ENCODE measurements around the gene ASCL1. TPM values are rescaled to one million over a fixed set of nuclear protein-coding genes. Genes with fewer than 3 reads are reported as not detected.

ASCL1 gene
- total and polyA plus RNA-seq, 10 of the 15 experiments (the other 5 are each of a cell fraction or from before 2014, with no cell fraction given) = 10.6 to 61.1 (median 20.5) TPM

DNA sequence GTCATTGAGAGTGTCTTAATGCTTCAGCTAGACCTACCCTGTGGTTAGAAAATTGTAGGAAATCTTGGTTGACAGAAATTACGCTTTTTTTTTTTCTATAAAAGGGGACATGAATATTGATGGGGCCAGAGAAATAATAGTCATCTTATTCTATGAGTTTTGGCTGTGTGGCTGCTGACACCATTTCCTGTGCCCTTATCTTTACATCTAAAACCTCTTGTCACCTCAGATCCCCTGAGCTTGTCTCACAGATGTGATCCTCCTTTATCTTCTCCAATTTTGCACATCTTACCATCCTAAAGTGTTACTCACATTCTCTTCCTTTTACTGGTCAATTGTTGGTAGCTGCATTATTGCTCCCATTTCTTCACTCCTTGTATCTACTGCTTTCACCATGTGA lies 36.1 kb downstream of the ASCL1 start:
- no peaks in the 10 kb centered on the region for H3K79me2 ChIP-seq (ENCODE audit: control insufficient read depth, insufficient read depth, low read length)
- WGBS (ENCODE audit: insufficient coverage, insufficient replicate concordance, low lambda C conversion rate, missing lambda C conversion rate) = 28% methylated on average over 1 of the region's 1 CpG
- H3K9ac ChIP-seq (ENCODE audit: control insufficient read depth, insufficient read depth, low read length) = no peak overlapping the region
- no TSS peak for BruUV-seq (replicated peaks)
- peaks cover 2% of the 10 kb centered on the region; the same call in 1 of the 3 replicates for H3K9me3 ChIP-seq (replicated peaks; ENCODE audit: control insufficient read depth, insufficient read depth, low read length)
- no peak overlapping the region for H2AFZ ChIP-seq (ENCODE audit: control insufficient read depth, low read depth, low read length)
- ChIA-PET POLR2A (interaction anchor here (0.8 to 1.9 kb wide), 6 partner anchors 9 to 509 kb away, joined by 3 to 6 read pairs (median 4); no protein-coding TSS in a partner anchor), CTCF (interaction anchor here (0.7 to 4.1 kb wide), 19 partner anchors 9 to 555 kb away, joined by 3 to 18 read pairs (median 4); no protein-coding TSS in a partner anchor), RAD21 (ENCODE audit: unreplicated experiment) (interaction anchor here (0.7 to 5.0 kb wide), 18 partner anchors 9 to 286 kb away, joined by 3 to 54 read pairs (median 4); no protein-coding TSS in a partner anchor), SMC1A (ENCODE audit: uncharacterized antibody, unreplicated experiment) (interaction anchor here (0.6 to 4.8 kb wide), 25 partner anchors 9 to 554 kb away, joined by 3 to 37 read pairs (median 7); no protein-coding TSS in a partner anchor)
- ATAC-seq (peak; percentile 10; the same call in 2 of the 3 replicates), FAIRE-seq (no peak), DNase-seq (ENCODE audit: low read depth, low spot score) (no peak)
- no peak overlapping the region for H3K4me2 ChIP-seq (ENCODE audit: control insufficient read depth, insufficient read depth)
- H3K4me1 ChIP-seq (ENCODE audit: control insufficient read depth, insufficient read depth, low read length) = no peaks in the 10 kb centered on the region; the same call in 1 of the 2 replicates
- H3K27ac ChIP-seq (ENCODE audit: control insufficient read depth, insufficient read depth) = no peak overlapping the region
- in situ Hi-C loops (cut with MboI) = no loop called here
- H3K4me3 ChIP-seq = no peak overlapping the region
- no peaks in the 10 kb centered on the region for H3K27me3 ChIP-seq (replicated peaks in 1 of 2; ENCODE audit: control insufficient read depth in 2 of 2, insufficient read depth in 2 of 2, low read length in 1 of 2)
- no peaks in the 10 kb centered on the region for H4K20me1 ChIP-seq (ENCODE audit: control insufficient read depth, insufficient read depth)
- no peaks in the 10 kb centered on the region for H3K36me3 ChIP-seq (ENCODE audit: control insufficient read depth in 2 of 2, insufficient read depth in 2 of 2, low read length in 1 of 2)
- intact Hi-C loops (cut with micrococcal nuclease; ENCODE audit: unreplicated experiment) = loop anchor here (2.0 to 5.0 kb wide), 2 partner anchors 119 to 187 kb away; no protein-coding TSS in a partner anchor
- TF ChIP-seq NBN (IDR thresholded peaks at IDR 0.05) (no peak), IKZF2 (IDR thresholded peaks at IDR 0.05) (no peak), DPF2 (IDR thresholded peaks at IDR 0.05) (no peak), MYB (IDR thresholded peaks at IDR 0.05; ENCODE audit: borderline replicate concordance, low read depth, low read length) (no peak), SKIL (IDR thresholded peaks at IDR 0.05; ENCODE audit: low read depth, poor library complexity, severe bottlenecking) (no peak), SPI1 (IDR thresholded peaks at IDR 0.05; ENCODE audit: borderline replicate concordance, insufficient read depth, low read depth, low read length) (no peak), CEBPB (IDR thresholded peaks at IDR 0.05; ENCODE audit: borderline replicate concordance in 1 of 2, low read depth in 2 of 2, low read length in 2 of 2) (no peak), MEF2B (IDR thresholded peaks at IDR 0.05; ENCODE audit: partially characterized antibody, poor library complexity, severe bottlenecking) (no peak), ATF7 (IDR thresholded peaks at IDR 0.05; ENCODE audit: low read depth) (no peak), SP1 (IDR thresholded peaks at IDR 0.05; ENCODE audit: low read depth, low read length) (no peak), EED (IDR thresholded peaks at IDR 0.05; ENCODE audit: low read depth) (no peak), POLR2AphosphoS5 (IDR thresholded peaks at IDR 0.05; ENCODE audit: low read length) (no peak), RELA (IDR thresholded peaks at IDR 0.05; ENCODE audit: borderline replicate concordance, partially characterized antibody) (no peak), ESRRA (IDR thresholded peaks at IDR 0.05; ENCODE audit: low read length) (no peak), NR2C1 (IDR thresholded peaks at IDR 0.05) (no peak), PBX3 (IDR thresholded peaks at IDR 0.05; ENCODE audit: insufficient replicate concordance, low read depth, low read length) (no peak)
- TF ChIP-seq, protein P1, sequence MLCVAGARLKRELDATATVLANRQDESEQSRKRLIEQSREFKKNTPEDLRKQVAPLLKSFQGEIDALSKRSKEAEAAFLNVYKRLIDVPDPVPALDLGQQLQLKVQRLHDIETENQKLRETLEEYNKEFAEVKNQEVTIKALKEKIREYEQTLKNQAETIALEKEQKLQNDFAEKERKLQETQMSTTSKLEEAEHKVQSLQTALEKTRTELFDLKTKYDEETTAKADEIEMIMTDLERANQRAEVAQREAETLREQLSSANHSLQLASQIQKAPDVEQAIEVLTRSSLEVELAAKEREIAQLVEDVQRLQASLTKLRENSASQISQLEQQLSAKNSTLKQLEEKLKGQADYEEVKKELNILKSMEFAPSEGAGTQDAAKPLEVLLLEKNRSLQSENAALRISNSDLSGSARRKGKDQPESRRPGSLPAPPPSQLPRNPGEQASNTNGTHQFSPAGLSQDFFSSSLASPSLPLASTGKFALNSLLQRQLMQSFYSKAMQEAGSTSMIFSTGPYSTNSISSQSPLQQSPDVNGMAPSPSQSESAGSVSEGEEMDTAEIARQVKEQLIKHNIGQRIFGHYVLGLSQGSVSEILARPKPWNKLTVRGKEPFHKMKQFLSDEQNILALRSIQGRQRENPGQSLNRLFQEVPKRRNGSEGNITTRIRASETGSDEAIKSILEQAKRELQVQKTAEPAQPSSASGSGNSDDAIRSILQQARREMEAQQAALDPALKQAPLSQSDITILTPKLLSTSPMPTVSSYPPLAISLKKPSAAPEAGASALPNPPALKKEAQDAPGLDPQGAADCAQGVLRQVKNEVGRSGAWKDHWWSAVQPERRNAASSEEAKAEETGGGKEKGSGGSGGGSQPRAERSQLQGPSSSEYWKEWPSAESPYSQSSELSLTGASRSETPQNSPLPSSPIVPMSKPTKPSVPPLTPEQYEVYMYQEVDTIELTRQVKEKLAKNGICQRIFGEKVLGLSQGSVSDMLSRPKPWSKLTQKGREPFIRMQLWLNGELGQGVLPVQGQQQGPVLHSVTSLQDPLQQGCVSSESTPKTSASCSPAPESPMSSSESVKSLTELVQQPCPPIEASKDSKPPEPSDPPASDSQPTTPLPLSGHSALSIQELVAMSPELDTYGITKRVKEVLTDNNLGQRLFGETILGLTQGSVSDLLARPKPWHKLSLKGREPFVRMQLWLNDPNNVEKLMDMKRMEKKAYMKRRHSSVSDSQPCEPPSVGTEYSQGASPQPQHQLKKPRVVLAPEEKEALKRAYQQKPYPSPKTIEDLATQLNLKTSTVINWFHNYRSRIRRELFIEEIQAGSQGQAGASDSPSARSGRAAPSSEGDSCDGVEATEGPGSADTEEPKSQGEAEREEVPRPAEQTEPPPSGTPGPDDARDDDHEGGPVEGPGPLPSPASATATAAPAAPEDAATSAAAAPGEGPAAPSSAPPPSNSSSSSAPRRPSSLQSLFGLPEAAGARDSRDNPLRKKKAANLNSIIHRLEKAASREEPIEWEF (IDR thresholded peaks at IDR 0.05; ENCODE audit: insufficient replicate concordance, low read depth, low read length) = no peak
